Naive thymus-derived CD8-positive, alpha-beta T cell (primary cell): Measurements from ENCODE around the gene PLXNA2. TPM values are rescaled to one million over a fixed set of nuclear protein-coding genes. Genes with fewer than 3 reads are reported as not detected.

Source experiments
- ATAC-seq, 2 donors: fragments of 150-1000 bp; cut with Tn5 transposase in 1 of 2; sonication (Bioruptor Pico), chemical (Tn5 transposase) in 1 of 2; 1 replicate in 1 of 2; 2 replicates in 1 of 2; pipeline ENCODE4 v1.10.0; 2021; ENCODE audit warnings: mild to moderate bottlenecking in 2 of 2, moderate library complexity in 2 of 2
- POLR2A ChIA-PET: fragments of 350-600 bp; sonication (Branson Sonifier 250); formaldehyde crosslinking; loops from one replicate; lab custom pipeline; 2021; ENCODE audit warnings: antibody characterized with exemption; lab: Charles Lee
- DNase-seq, 10 donors: peaks; one replicate each; pipeline versions ENCODE4 v3.0.0 to v3.0.0-alpha.2; 2020 to 2022
- H3K27ac Mint-ChIP-seq, 10 donors: one replicate each; pipeline ENCODE4 v1.8.0; 2020 to 2022; ENCODE audit warnings: mild to moderate bottlenecking in 10 of 10, mixed read lengths in 10 of 10, moderate library complexity in 4 of 10, inconsistent platforms in 1 of 10
- H3K27me3 Mint-ChIP-seq, 5 donors: one replicate each; pipeline ENCODE4 v1.8.0; 2021 to 2022; ENCODE audit warnings: mixed read lengths in 5 of 5
- H3K36me3 Mint-ChIP-seq, 3 donors: one replicate each; pipeline ENCODE4 v1.8.0; 2020 to 2022; ENCODE audit warnings: mixed read lengths in 3 of 3, mild to moderate bottlenecking in 2 of 3, inconsistent platforms in 1 of 3
- H3K4me1 Mint-ChIP-seq, 4 donors: one replicate each; pipeline ENCODE4 v1.8.0; 2021 to 2022; ENCODE audit warnings: mixed read lengths in 4 of 4
- H3K4me3 Mint-ChIP-seq, 10 donors: one replicate each; pipeline ENCODE4 v1.8.0; 2020 to 2022; ENCODE audit warnings: mild to moderate bottlenecking in 10 of 10, mixed read lengths in 10 of 10, moderate library complexity in 6 of 10, inconsistent platforms in 1 of 10
- H3K9me3 Mint-ChIP-seq, 9 donors: one replicate each; pipeline ENCODE4 v1.8.0; 2020 to 2022; ENCODE audit warnings: mixed read lengths in 9 of 9, mild to moderate bottlenecking in 3 of 9, inconsistent platforms in 1 of 9, moderate library complexity in 1 of 9
- polyA plus RNA-seq, 3 donors: library from polyadenylated mRNA; unstranded; fragments of 300-500 nt; fragmentation: Illumina TruSeq; gene quantifications; one replicate each; pipeline ENCODE4 v1.2.3, GENCODE V29; 2021
- total RNA-seq, 8 experiments: library from RNA in 2 of 8; stranded (reverse) in 2 of 8; gene quantifications; one replicate each; pipeline ENCODE4 v1.2.3 and lab custom pipeline; 2021 to 2026

Gene PLXNA2
- total and polyA plus RNA-seq, 5 experiments from 2014 or later = 0.06 to 7.7 (median 0.14) TPM

- peaks cover 19 to 83% (median 41%) of the 10 kb centered on the region in 5 donors for H3K27me3 Mint-ChIP-seq
- no peak overlapping the region for H3K27ac Mint-ChIP-seq
- POLR2A ChIA-PET = no interaction called here
- H3K4me3 Mint-ChIP-seq = no peak overlapping the region
- H3K9me3 Mint-ChIP-seq = peaks cover 0 to 8% (median 2%) of the 10 kb centered on the region in 9 donors
- no peak for DNase-seq
- no peak for ATAC-seq
- no peaks in the 10 kb centered on the region for H3K4me1 Mint-ChIP-seq
- H3K36me3 Mint-ChIP-seq = peaks cover 0 to 2% (median 0%) of the 10 kb centered on the region in 3 donors
Measured at GRCh38 chr1:208256556-208256955, 12.4 kb upstream of the PLXNA2 start.

DNA sequence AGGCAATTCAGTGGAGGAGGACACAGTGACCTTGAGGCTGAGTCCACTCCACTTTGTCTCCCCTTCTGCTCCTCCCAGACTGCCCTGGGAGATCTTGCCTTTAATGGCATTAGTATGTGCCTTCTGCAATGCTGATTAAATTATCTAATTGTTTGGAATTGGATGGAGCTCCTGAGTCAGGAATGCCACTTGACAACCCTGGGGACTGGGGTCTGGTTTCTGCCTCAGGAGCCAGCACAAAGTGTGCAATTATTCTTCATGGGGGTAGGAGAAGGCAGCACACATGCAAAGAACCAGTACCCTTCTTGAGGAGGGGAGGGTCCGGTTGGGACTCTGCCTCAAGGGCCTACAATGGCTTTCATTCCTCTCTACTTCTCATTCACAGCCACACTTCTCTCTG, 11.9 kb upstream of the PLXNA2 start:
- no peak for ATAC-seq
- POLR2A ChIA-PET = no interaction called here
- Mint-ChIP-seq H3K27ac (peak overlapping the region in 1 of 10 donors; percentile 27), H3K36me3 (peaks cover 0 to 2% (median 0%) of the 10 kb centered on the region in 3 donors), H3K4me3 (no peak overlapping the region), H3K4me1 (no peaks in the 10 kb centered on the region), H3K9me3 (peaks cover 0 to 8% (median 2%) of the 10 kb centered on the region in 9 donors), H3K27me3 (peaks cover 20 to 83% (median 41%) of the 10 kb centered on the region in 5 donors)
- no peak for DNase-seq

- Mint-ChIP-seq H3K36me3 (peaks cover 0 to 2% (median 0%) of the 10 kb centered on the region in 3 donors), H3K4me1 (no peaks in the 10 kb centered on the region), H3K9me3 (peaks cover 0 to 6% (median 0%) of the 10 kb centered on the region in 9 donors), H3K27ac (no peak overlapping the region), H3K27me3 (peaks cover 20 to 75% (median 41%) of the 10 kb centered on the region in 5 donors), H3K4me3 (no peak overlapping the region)
- no peak for ATAC-seq
- no peak for DNase-seq
- POLR2A ChIA-PET = no interaction called here
Measured at GRCh38 chr1:208254862-208255261, 10.7 kb upstream of the PLXNA2 start.

DNA sequence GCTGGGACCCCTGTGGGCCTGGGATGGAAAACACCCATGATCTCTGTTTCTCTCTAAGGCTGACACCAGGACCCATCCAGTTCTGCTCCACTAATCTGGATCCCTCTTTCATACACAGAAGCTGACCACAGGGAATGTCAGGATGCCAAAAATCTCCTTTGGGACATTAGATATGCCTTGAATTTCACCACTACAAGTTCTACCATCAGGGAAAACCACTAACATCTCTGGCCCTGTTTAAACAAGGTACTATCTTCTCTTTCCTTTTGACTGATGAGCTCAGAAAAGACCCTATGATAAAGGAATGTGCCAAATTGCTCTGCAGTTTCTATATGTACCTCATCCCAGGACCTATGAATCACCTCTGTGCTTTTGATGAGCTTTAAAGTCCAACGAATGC, 10.2 kb upstream of the PLXNA2 start:
- POLR2A ChIA-PET = no interaction called here
- Mint-ChIP-seq H3K4me1 (no peaks in the 10 kb centered on the region), H3K27me3 (peaks cover 20 to 71% (median 40%) of the 10 kb centered on the region in 5 donors), H3K4me3 (no peak overlapping the region), H3K27ac (no peak overlapping the region), H3K9me3 (peaks cover 0 to 2% (median 0%) of the 10 kb centered on the region in 9 donors), H3K36me3 (peaks cover 0 to 2% (median 0%) of the 10 kb centered on the region in 3 donors)
- no peak for ATAC-seq
- no peak for DNase-seq

DNA sequence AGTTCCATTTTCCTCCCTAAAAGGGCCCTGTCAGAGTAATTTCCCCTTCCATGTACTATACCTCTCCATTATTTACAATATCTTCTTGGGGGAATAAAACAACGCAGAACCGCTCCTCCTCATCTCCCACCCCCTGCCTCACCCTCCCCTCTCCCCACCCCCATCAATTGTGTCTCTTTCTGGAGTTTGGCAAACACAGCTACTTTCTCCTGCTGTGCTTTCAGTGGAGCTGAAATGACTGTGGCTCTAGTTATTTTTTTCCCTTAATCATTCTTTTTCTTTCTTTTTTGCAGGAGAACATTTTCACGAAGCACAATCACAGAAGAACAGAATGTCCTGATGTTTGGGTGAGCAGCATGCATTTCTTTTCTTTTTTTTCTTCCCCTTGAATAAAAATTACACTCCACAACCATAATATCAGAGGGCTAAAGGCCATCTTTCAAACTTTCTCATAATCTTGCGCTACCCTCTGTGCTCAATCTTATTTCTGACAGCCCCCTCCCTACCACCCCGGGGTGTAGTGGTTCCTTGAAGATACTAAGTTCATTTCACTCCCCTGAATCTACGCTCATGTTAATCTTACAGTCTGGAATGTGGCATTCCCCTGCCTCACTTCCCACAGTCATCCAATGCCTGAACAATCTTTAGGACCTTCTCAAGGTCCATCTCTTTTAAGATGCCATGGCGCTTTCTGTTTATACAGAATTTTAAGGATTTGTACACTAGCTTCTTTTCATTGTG, 8.8 kb upstream of the PLXNA2 start:
- ATAC-seq = no peak
- no peaks in the 10 kb centered on the region for H3K4me1 Mint-ChIP-seq
- H3K27me3 Mint-ChIP-seq = peaks cover 23 to 65% (median 37%) of the 10 kb centered on the region in 5 donors
- no peak overlapping the region for H3K27ac Mint-ChIP-seq
- H3K4me3 Mint-ChIP-seq = no peak overlapping the region
- H3K36me3 Mint-ChIP-seq = peaks cover 0 to 2% (median 0%) of the 10 kb centered on the region in 3 donors
- POLR2A ChIA-PET = no interaction called here
- no peaks in the 10 kb centered on the region for H3K9me3 Mint-ChIP-seq
- DNase-seq = no peak

DNA sequence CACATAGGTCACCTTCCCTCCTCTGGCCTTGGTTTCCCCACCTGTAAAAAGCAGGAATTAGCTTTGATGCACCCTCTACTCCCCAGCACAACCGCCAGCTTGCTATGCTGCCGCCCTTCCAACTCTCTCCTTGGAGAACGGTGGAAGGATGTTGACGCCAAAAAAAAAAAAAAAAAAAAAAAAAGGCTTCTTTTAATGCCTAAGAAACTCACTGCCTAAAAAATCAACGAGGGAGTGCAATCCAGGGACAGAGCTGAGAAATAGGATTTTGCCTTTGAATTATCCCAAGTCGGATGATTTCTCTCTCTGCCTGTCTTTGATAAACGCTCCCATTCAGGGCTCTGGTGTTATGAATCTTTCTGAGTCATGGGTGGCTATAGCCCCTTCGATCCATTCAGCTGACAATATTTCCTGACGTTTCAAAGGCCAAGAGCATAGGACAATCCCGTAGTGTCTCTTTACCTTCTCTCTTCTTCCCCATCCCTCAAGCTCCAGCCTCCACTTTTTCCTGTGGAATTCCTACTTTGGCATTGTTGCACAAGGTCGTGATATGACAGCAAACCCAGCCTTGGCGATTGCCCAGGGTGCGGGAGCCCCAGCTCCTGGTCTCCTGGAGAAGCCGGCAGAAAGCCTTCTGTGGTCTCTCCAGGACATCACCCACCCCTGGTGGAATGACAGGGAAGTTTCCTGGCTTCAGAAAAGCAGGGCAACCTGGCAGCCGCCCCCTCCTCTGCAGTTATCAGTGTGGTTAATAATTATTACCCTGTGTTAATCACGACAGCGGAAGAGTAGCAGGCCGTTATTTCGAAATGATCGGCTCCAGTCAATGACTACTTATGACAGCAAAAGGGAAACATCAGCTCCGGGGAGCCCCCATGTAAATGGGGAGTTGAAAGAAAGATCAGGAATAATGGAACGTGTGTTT, 8.0 kb upstream of the PLXNA2 start:
- Mint-ChIP-seq H3K4me1 (no peaks in the 10 kb centered on the region), H3K4me3 (no peak overlapping the region), H3K27ac (no peak overlapping the region), H3K9me3 (no peaks in the 10 kb centered on the region), H3K27me3 (peaks cover 21 to 57% (median 29%) of the 10 kb centered on the region in 5 donors), H3K36me3 (peaks cover 0 to 2% (median 0%) of the 10 kb centered on the region in 3 donors)
- POLR2A ChIA-PET = no interaction called here
- DNase-seq = no peak
- ATAC-seq = no peak

GRCh38 chr1:208251015-208251414, 6.8 kb upstream of the PLXNA2 start:
- H3K36me3 Mint-ChIP-seq = peaks cover 0 to 2% (median 0%) of the 10 kb centered on the region in 3 donors

GRCh38 chr1:208250613-208251012, 6.4 kb upstream of the PLXNA2 start:
- no peaks in the 10 kb centered on the region for H3K4me1 Mint-ChIP-seq
- no peak for ATAC-seq
- no peak overlapping the region for H3K4me3 Mint-ChIP-seq
- POLR2A ChIA-PET = interaction anchor here (0.8 kb wide), 1 partner anchor 14 kb away, joined by 3 read pairs; no protein-coding TSS in a partner anchor
- peaks cover 0 to 2% (median 0%) of the 10 kb centered on the region in 3 donors for H3K36me3 Mint-ChIP-seq
- H3K27me3 Mint-ChIP-seq = peaks cover 13 to 41% (median 24%) of the 10 kb centered on the region in 5 donors
- no peak overlapping the region for H3K27ac Mint-ChIP-seq
- DNase-seq = no peak
- no peaks in the 10 kb centered on the region for H3K9me3 Mint-ChIP-seq

More at GRCh38 chr1:208251015-208251414, 6.8 kb upstream of the PLXNA2 start:
- Mint-ChIP-seq H3K4me1 (no peaks in the 10 kb centered on the region), H3K27ac (no peak overlapping the region), H3K9me3 (no peaks in the 10 kb centered on the region), H3K4me3 (no peak overlapping the region), H3K27me3 (peaks cover 13 to 45% (median 24%) of the 10 kb centered on the region in 5 donors)
- no peak for ATAC-seq
- DNase-seq = no peak
- POLR2A ChIA-PET = interaction anchor here (0.8 kb wide), 1 partner anchor 14 kb away, joined by 3 read pairs; no protein-coding TSS in a partner anchor

DNA sequence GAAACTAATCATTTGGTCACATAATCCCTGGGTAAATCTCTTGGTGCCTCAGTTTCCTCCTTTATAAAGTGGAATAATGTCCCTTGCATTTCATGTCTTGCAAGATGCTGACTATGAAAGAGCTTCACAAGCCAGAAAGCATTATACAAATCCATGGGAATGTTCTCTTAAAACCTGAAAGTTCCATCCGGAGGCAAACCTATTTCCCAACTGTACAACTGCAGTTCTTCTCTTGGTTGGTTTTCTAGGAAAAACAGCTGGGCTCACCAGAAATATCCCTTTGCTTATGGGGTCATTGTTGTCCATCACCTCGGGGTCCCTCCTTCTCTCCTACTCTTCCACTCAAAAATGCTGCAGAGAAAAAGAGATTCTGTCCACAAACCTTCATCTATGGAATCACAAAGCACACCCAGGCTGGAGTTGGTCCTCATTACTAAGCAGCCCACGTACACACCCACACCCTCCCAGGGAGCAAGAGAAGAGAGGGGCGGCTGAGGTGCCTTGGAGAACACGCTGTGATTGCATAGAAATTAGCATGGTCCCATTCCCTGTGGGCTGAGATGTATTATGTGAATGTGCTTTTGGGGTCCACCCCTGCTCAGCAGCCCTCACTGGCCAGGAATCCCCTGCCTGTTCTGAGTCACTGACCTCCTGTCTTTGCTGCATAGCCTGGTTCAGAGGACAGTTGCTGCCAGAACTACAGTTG, 5.0 kb upstream of the PLXNA2 start:
- peak overlapping the region in 1 of 10 donors; percentile 47 for H3K27ac Mint-ChIP-seq
- H3K9me3 Mint-ChIP-seq = no peaks in the 10 kb centered on the region
- peaks cover 0 to 2% (median 0%) of the 10 kb centered on the region in 3 donors for H3K36me3 Mint-ChIP-seq
- no peak for ATAC-seq
- H3K4me3 Mint-ChIP-seq = no peak overlapping the region
- POLR2A ChIA-PET = no interaction called here
- H3K4me1 Mint-ChIP-seq = peaks cover 5 to 12% (median 9%) of the 10 kb centered on the region in 4 donors
- no peak for DNase-seq
- H3K27me3 Mint-ChIP-seq = peaks cover 9 to 32% (median 16%) of the 10 kb centered on the region in 5 donors

DNA sequence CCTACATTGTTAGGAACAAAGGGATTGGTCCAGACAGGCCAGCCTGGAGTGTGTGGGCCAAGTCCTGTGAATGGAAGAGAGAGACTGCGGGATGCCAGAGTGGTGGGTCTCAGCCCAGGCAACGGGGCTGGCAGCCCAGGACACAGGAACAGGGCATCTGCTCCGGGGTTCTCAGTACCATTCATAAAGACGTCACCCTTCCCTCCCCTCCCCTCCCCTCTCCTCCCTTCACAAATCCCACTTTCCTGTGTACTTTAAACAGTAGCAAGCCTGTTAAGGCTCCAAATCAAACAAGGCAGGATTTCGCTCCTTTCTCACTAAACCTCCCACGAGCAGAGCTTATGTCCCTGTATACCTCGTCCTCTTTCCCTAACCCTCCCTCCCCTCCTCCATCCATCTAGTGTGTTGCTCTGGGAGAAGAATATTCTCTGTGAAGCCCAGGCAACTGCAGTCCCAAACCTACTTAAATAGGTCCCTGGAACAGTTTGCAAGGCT, 4.2 kb upstream of the PLXNA2 start:
- Mint-ChIP-seq H3K27ac (no peak overlapping the region), H3K27me3 (peaks cover 6 to 25% (median 13%) of the 10 kb centered on the region in 5 donors), H3K36me3 (peaks cover 0 to 2% (median 0%) of the 10 kb centered on the region in 3 donors), H3K4me1 (peaks cover 5 to 12% (median 9%) of the 10 kb centered on the region in 4 donors), H3K4me3 (no peak overlapping the region), H3K9me3 (no peaks in the 10 kb centered on the region)
- DNase-seq = no peak
- POLR2A ChIA-PET = no interaction called here
- ATAC-seq = no peak

DNA sequence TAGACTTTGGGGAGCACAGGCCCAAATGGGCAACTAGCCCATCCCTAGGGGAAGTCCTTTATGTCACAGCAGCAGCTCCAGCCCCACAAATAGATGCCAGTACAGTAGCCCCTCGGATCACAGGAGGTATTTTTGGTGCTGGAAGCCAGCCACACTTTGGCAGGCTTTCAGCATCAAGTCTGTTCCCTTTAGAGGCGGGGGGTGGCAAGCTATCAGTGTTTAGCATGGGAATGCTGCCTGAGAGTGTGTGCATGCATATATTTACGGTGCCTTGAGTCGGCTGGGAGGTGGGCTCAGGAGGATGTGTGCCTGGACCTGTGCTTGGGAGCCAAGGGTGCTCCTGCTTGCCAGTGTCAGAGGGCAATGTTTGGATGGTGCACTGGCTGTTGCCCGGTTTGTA, 3.5 kb upstream of the PLXNA2 start:
- H3K4me1 Mint-ChIP-seq = peaks cover 5 to 13% (median 10%) of the 10 kb centered on the region in 4 donors
- DNase-seq (no peak), ATAC-seq (no peak)
- H3K9me3 Mint-ChIP-seq = no peaks in the 10 kb centered on the region
- H3K4me3 Mint-ChIP-seq = no peak overlapping the region
- peaks cover 6 to 18% (median 9%) of the 10 kb centered on the region in 5 donors for H3K27me3 Mint-ChIP-seq
- peaks cover 0 to 2% (median 0%) of the 10 kb centered on the region in 3 donors for H3K36me3 Mint-ChIP-seq
- H3K27ac Mint-ChIP-seq = no peak overlapping the region
- POLR2A ChIA-PET = no interaction called here
